MV-4-11 (cell line): Measurements from ENCODE around the gene MYG1.

Experiments used
- DNase-seq: peaks from one replicate; lab custom pipeline; 2025; lab: John Stamatoyannopoulos, UW

Gene MYG1, protein sequence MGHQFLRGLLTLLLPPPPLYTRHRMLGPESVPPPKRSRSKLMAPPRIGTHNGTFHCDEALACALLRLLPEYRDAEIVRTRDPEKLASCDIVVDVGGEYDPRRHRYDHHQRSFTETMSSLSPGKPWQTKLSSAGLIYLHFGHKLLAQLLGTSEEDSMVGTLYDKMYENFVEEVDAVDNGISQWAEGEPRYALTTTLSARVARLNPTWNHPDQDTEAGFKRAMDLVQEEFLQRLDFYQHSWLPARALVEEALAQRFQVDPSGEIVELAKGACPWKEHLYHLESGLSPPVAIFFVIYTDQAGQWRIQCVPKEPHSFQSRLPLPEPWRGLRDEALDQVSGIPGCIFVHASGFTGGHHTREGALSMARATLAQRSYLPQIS

DNA sequence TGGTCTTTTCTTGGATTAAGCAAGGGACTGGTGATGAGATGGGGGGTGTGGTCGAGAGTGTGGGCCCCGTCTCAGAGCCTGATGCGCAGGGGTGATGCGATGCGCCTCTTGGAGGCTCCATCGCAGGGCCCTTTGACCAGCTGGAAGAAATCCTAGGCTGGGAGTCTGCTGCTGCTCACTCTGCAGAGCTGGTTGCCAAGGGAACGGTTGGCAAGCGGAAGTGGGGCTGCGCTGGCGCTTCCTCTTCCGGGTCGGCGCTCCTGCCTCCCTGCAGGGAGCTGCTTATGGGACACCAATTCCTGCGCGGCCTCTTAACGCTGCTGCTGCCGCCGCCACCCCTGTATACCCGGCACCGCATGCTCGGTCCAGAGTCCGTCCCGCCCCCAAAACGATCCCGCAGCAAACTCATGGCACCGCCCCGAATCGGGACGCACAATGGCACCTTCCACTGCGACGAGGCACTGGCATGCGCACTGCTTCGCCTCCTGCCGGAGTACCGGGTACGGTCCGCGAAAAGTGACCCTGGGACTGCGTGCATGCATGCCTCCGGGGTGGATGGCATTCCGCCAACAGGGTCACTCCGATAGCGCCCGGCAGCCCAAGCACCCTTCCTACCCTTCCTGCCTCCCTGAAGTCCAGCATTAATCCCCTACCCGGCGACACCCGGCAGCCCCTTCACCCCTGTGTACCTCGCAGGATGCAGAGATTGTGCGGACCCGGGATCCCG, at the start of gene MYG1:
MYG1 (plus strand) TSS at position 242 of the 727 bp plus-strand sequence; CDS start at position 285, 43 bp downstream.
- DNase-seq, result peak; percentile 91

DNA sequence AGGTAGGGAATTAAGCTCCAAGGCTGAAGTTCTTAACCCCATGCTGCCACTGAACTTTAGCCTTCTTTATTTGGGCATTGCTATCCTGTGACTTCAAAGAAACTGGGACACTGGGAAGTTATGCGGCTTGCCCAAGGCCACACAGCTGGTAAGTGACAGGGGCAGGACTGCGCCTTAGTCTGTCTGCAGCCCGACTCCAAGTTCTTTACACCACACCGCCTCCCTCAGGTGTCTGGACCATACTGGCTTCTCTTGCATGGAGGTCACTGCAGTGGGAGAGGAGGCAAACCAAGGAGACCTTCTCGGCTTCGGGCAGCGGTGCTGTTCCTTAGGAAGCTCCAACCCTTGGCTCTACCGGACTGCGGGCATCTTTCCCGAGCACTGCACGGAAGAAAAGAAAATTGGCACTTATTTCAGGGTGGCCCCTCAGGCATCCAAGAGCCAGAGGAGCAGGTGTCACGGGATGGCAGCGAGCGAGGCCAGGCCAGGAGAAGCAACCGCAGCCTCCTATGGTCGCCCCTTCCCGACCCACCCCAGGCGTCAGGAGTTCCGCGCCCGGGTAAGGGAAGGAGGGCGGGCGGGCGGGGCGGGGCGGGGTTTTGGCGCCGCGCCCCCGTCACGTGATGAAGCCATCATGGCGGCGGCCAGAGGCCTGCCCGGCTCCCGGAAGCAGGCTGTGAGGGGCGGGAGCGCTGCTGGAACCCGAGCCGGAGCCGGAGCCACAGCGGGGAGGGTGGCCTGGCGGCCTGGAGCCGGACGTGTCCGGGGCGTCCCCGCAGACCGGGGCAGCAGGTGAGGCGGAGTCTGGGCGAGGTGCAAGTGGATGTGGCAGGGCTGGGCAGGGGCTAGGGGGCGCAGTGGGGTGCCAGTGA, 47.8 kb upstream of the MYG1 start:
- peak; percentile 60 for DNase-seq

DNA sequence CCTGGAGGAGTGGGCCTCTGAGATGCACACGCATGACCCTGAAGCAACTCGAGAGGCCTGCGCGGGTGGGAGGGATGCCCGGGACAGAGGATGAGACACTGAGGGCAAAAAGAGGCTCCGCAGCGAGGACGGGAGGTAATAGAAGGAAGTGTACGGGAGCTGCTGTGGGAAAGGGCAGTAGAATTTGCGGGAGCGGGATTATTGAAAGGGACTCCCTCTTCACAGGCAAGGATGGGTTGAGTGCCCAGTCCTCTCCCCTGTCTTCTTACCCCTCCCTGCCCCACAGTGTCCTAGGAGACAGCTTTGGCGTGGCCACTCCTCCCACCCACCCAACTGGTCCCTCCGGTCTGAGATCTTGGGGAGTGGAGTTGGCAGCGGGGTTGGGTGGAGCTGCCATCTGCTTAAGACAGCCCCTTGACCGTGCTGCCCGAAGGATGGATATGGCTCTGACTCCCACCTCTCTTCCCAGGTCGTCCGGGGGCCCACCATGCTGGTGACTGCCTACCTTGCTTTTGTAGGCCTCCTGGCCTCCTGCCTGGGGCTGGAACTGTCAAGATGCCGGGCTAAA, 47.1 kb upstream of the MYG1 start:
- peak; percentile 42 for DNase-seq

DNA sequence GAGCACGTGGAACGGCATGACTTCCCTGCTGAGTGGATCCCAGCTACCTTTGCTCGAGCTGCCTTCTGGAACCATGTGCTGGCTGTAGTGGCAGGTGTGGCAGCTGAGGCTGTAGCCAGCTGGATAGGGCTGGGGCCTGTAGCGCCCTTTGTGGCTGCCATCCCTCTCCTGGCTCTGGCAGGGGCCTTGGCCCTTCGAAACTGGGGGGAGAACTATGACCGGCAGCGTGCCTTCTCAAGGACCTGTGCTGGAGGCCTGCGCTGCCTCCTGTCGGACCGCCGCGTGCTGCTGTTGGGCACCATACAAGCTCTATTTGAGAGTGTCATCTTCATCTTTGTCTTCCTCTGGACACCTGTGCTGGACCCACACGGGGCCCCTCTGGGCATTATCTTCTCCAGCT, 46.2 kb upstream of the MYG1 start:
- no peak for DNase-seq

DNA sequence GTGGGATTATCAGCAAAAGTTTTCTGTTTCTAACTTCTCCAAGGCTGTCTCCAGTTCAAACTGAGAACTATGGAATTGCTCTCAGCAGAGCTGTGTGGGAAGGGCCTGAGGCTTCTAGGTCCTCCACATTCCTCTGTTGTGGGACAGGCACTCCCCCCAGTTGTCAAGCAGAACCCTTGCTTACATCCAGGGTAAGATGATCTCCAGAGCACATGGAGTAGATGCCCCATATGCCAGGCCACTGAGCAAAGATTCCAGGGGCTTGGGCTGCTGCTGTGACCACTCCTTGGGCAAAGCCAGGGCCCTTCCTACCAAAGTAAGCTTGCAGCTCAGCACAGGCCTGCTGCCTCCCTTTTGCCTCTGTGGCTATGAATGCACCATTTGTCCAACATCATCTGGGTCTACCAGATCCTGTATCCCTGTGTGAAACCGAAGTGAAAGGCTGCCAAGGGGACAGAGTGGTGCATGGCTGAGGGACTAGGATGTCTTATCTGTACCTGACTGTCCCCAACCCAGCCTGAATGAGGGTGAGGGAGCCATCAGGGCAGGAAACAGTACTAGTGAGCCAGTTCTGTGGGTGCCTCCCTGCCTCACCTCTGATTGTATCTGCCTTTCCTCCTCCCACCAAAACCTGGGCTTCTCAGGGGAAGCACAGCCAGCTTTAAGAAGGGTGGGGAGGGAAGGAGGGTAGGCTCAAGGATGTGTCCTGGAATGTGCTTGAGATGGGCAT, 44.5 kb upstream of the MYG1 start:
- DNase-seq, result no peak

DNA sequence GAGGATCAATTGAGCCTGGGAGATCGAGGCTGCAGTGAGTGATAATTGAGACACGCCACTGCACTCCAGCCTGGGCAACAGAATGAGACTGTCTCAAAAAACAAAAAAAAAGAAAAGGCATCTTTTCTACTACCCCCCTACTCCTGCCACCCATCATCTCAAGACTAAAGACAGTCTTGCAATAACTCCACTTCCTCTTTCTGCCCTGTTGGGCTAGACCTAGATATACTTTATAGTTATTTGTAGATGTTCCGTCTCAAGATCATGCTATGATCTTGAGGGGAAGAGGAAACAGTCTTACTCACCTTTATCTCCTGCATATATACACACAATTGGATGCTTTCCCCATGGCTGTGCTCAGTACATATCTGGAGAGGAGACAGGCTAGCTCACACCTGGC, 43.5 kb upstream of the MYG1 start:
- peak; percentile 92 for DNase-seq

DNA sequence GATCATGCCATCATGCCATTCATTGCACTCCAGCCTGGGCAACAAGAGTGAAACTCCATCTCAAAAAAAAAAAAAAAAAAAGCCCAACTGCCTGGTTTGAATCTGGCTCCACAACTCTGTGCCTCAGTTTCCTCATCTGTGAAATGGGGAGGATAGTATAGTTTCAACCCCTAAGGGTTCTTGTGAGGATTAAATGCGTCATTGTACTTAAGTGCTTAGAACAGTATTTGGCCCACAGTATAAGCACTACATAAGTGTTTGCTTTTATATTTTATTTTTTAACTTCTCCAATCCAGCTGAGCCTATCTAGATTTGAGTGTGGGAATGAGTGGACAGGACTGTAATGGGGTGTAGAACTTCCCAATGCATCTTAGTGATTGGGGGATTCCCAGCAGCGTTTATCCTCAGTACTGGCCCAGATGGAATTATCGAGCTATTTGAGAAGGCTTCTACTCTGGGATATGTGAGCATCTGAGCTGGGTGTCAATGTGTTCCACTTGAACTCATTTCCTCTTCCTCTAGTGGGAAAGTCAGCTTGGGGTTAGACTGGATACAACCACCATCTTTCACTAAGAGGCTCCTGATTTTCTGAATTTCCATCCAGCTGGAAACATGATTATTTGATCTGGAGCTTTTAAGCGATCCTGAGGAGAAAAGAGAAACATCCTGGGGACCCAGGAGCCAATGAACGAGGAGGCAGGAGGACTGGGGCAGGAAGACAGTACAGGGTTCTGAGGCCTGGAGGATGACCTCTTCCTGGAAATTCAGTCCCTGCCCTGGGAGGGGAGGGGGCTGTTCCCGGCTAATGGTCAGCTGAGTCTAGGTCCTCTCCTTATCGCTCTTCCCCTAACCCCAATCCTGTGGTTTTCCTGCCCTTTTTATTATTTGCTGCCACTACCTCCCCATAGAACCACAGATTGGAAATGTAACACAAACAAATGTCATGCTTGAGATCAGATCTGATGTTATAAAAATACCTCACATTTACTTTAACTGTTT, 40.7 kb upstream of the MYG1 start:
- no peak for DNase-seq

DNA sequence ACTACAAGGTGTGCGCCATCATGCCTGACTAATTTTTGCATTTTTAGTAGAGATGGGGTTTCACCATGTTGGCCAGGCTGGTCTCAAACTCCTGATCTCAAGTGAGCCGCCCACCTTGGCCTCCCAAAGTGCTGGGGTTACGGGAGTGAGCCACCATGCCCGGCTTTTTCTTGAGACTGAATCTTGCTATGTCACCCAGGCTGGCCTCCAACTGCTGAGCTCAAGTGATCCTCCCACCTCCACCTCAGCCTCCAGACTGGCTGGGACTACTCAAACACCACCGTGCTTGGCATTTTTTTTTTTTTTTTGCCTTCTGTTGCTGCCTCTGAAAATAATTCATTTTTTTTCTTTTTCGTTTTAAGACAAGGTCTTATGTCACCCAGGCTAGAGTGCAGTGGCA, 39.6 kb upstream of the MYG1 start:
- DNase-seq, result no peak

DNA sequence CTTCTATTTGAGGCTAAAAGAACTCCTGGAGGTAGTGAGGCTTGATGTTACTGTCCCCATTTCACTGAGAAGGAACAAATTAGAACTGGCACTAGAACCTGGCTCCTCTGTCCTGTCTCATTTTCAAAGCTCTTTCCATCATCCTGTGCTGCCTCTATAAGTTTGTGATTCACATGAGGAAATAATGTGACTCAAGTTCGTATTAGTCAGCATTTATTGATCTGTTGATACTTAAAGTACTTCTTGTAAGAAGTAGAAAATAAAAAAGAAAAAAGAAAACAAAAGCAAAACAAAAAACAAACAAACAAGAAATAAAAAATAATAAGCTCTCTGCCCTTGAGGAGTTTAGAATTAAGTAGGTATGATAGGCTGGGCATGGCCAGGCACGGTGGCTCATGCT, 33.7 kb upstream of the MYG1 start:
- DNase-seq, result no peak

DNA sequence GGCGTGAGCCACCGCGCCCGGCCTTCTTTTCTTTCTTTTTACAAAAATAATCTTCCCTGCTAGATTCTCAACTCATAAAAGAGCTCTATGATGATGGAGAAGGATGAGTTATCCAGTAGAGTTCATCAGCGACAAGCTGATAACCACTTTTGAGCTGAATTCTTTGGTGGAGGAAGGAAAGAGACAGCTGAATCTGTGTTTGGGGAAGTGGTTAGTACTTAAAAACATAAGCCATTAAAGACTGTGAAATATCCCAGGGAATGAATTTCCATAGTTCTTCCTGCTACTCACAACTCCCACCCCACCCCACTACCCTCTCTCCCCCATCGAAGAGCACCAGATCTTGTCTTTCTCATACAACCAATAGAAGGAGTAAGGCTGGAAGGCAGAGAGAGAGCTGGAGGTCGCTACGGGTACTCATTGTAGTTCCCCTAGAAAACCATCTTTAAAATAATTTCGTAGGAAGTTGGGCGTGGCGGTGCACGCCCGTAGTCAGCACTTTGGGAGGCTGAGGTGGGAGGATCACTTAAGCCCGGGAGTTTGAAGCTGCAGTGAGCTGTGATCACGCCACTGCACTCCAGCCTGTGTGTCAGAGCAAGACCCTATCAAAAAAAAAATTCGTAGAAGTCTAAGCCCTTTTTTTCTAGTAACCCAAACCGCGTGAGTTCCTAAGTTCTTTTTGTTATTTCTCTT, 32.0 kb upstream of the MYG1 start:
- DNase-seq, result peak; percentile 66

DNA sequence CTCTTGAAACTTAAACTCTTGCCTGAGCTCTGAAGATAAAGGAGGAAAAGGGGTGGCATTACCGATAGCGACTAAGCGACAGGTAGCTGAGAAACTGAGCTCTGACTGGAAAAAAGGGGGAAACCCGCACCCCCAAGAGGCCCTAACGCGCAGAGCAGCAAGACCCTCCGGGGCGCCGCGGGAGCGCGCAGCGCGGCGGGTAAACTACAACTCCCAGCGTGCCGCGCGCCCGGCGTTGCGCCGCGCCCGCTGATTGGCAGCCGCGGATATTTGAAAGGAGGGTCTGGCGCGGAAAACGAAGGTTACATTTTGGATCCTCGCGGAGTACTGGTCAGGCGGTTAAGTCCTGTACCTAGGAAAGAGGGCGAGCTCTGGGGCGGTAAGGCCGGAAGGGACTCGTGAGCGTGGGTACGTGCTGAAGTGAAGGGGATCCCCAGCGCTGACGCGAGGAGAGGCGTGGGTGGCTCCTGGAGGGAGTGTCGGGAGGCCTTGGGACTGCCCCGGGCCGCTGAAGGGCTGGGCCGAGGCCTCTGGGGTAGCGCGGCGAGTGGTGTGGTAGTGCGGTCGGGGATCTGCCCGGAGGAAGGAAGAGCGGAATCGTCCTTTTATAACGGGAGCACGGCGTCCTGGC, 31.4 kb upstream of the MYG1 start, which contains the start of gene ESPL1:
ESPL1 (plus strand) TSS at position 301 of the 631 bp plus-strand sequence. CDS start 468 bp downstream, outside the sequence.
- DNase-seq, result peak; percentile 59

DNA sequence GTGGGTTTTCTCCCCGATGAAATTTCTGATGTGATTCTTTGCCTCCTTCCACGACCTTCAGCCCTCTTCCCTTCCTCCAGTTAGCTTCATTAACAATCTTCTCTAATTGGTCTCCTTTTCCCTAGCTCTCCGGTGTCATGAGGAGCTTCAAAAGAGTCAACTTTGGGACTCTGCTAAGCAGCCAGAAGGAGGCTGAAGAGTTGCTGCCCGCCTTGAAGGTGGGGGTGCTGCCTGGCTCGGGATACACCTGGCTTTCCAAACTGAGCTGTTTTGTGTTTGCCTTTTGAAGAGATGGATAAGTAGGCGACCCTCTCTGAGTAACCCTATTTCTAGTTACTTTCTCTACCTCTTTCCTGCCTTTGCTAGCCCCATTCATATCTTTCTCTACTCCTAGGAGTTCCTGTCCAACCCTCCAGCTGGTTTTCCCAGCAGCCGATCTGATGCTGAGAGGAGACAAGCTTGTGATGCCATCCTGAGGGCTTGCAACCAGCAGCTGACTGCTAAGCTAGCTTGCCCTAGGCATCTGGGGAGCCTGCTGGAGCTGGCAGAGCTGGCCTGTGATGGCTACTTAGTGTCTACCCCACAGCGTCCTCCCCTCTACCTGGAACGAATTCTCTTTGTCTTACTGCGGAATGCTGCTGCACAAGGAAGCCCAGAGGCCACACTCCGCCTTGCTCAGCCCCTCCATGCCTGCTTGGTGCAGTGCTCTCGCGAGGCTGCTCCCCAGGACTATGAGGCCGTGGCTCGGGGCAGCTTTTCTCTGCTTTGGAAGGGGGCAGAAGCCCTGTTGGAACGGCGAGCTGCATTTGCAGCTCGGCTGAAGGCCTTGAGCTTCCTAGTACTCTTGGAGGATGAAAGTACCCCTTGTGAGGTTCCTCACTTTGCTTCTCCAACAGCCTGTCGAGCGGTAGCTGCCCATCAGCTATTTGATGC, 30.6 kb upstream of the MYG1 start:
- no peak for DNase-seq

DNA sequence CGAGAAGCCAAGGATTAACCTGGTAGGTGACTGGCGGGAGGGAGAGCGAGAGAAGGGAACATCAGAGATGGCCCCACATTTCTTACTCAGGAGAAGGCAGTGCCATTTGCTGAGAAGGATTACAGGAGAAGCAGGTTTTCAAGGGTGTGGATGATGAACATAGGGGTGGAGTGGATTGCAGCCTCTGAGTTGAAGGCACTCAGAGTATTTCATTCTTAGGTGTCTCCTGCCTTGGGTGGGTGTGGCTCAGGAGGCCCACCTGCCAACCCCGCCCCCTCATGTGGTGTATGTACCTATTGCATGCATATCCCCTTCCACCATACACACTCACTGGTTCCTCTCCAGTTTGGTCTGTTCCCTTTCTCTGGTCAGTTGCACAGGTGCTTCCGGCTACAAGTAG, 25.1 kb upstream of the MYG1 start:
- no peak for DNase-seq

DNA sequence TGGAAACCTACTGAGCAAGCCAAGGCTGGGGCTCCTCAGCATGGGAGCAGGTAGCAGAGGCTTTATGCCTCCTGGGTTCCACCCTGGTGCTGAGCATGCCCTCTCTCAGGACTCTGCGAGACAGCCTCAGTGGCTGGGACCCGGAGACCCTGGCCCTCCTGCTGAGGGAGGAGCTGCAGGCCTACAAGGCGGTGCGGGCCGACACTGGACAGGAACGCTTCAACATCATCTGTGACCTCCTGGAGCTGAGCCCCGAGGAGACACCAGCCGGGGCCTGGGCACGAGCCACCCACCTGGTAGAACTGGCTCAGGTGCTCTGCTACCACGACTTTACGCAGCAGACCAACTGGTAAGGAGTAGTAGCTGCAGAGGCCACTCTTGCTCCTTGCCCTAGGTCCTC, 23.0 kb upstream of the MYG1 start:
- DNase-seq, result no peak

DNA sequence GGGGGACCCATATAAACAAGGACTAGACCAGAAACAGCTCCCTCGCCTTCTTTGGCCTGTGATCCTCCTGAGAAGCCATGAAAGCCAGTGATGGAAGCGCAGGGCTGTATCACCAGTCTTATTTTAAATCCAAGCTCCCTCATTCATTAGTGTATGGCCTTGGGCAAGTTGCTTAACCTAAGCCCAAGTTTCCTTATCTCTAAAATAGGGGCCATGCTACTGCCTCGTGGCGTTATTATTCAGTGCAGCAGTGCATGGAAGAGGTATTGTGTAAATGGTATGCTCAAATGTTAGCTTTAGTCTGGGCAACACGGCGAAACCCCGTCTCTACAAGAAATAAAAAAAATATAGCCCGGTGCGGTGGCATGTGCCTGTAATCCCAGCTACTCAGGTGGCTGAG, 21.5 kb upstream of the MYG1 start:
- no peak for DNase-seq

DNA sequence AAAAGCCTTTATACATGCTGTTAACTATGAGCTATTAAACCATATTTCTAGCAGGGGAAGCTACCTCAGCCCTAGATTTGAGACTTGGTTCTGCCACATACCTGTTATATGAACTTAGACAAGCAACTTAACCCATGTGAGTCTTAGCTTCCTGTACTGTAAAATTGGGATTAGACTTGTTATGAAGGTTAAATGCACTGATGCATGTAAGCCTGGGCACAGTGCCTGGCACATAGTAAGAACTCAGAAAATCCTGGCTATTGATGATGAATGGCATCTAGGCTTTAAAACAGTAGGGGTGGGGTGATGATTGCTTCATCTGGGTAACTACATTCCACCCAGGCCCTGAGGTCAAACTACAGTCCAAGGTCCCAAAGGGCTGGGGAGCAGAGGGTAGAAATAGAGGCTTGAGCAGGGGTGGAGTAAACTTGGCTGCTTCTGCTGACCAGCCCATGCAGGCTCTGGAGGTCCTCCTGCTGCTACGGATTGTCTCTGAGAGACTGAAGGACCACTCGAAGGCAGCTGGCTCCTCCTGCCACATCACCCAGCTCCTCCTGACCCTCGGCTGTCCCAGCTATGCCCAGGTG, 20.1 kb upstream of the MYG1 start:
- no peak for DNase-seq

DNA sequence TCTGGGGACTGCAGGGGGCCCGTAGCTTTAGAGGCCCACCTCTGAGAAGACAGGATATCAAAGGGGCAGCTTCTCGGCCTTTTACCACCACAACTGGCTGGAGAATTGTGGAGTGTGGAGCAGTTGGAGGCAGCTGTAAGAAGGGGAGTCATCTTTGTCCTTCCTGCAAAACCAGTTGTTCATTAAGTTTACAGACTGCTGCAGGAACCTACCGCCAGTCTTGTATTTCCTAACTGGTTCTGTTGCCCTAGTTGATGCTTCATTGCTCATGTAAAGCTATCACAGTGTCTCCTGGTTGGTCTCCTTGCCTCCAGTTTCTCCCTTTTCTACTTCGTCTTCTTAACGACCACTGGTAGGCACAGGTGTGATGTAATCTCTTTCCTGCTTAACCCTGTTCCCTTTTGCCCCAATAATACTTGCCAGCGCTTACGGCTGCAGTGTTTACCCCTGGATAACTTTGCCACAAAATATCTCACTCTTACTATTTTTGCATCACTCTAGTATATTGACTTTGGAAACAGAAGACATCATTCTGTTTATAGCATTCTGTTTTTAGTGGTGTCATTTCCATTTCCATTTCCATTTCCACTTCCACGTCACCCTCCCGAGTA, 19.5 kb upstream of the MYG1 start:
- no peak for DNase-seq
